H1 (cell line): ENCODE results near the gene ABI1.

Source experiments
- BRCA1 ChIP-seq: IDR thresholded peaks from 2 replicates; pipeline ENCODE4 v1.6.1; 2012; ENCODE audit warnings: low read depth, low read length, improper control_type of control experiment
- CEBPB ChIP-seq: IDR thresholded peaks from 2 replicates; pipeline ENCODE4 v1.6.1; 2012; ENCODE audit warnings: low read depth, low read length
- CREB1 ChIP-seq: IDR thresholded peaks from 2 replicates; pipeline ENCODE4 v1.6.1; 2012; ENCODE audit warnings: inconsistent platforms
- CTCF ChIP-seq, 3 experiments: IDR thresholded peaks; 1 replicate in 2 of 3; 2 replicates in 1 of 3; pipeline versions ENCODE4 v1.5.1 to v1.6.1; 2011; ENCODE audit warnings: low read length in 3 of 3, mild to moderate bottlenecking in 3 of 3, inconsistent platforms in 2 of 3, low read depth in 1 of 3, moderate library complexity in 1 of 3; ENCODE audit not compliant: insufficient read depth in 1 of 3; ENCODE audit errors: control extremely low read depth in 1 of 3
- EZH2 ChIP-seq: fragments of 200-600 bp; sonication (generic); IDR thresholded peaks from 2 replicates; pipeline ENCODE4 v1.7.1; 2012; ENCODE audit warnings: low read depth, mild to moderate bottlenecking, moderate library complexity, low read length, inconsistent platforms; ENCODE audit not compliant: severe bottlenecking
- PHF8 ChIP-seq: fragments of 200-600 bp; sonication (generic); conservative IDR thresholded peaks from 2 replicates; pipeline ENCODE4 v1.7.1; 2012; ENCODE audit warnings: low read depth, mild to moderate bottlenecking, inconsistent platforms, low read length, moderate library complexity
- POLR2A ChIP-seq, 2 experiments: IDR thresholded peaks; 1 replicate in 1 of 2; 2 replicates in 1 of 2; pipeline ENCODE4 v1.6.1; 2011; ENCODE audit warnings: low read depth in 2 of 2, low read length in 2 of 2, mild to moderate bottlenecking in 2 of 2; ENCODE audit errors: control extremely low read depth in 1 of 2
- POLR2AphosphoS5 ChIP-seq: IDR thresholded peaks from 2 replicates; pipeline ENCODE4 v1.6.1; 2011; ENCODE audit warnings: low read depth, low read length
- YY1 ChIP-seq: IDR thresholded peaks from 2 replicates; pipeline ENCODE4 v1.6.1; 2011; ENCODE audit warnings: low read depth, mild to moderate bottlenecking, low read length

- TF ChIP-seq CEBPB (no peak), POLR2A (IDR thresholded peaks at IDR 0.05; ENCODE audit: control extremely low read depth in 1 of 2, low read depth in 2 of 2, low read length in 2 of 2) (no peak), PHF8 (no peak), EZH2 (no peak), POLR2AphosphoS5 (no peak), CREB1 (no peak), YY1 (no peak), CTCF (IDR thresholded peaks at IDR 0.05; ENCODE audit: control extremely low read depth in 1 of 3, insufficient read depth in 1 of 3, low read depth in 1 of 3, low read length in 3 of 3) (no peak), BRCA1 (no peak)
These were observed 81.4 kb downstream of the ABI1 start for GRCh38 chr10:26779176-26779860.
